Psoas muscle (tissue), 8 donors: ENCODE measurements around the gene SFXN3. TPM values are rescaled to one million over a fixed set of nuclear protein-coding genes. Genes with fewer than 3 reads are reported as not detected.

ENCODE experiments used
- ATAC-seq, 4 donors: fragments of 200-7000 bp; cut with Tn5 transposase; one replicate each; pipeline ENCODE4 v1.9.1; 2020; ENCODE audit warnings: moderate library complexity in 3 of 4, mild to moderate bottlenecking in 2 of 4
- DNase-seq, 2 donors: peaks; one replicate each; pipeline ENCODE4 v3.0.0-alpha.2; 2020
- H3K27ac ChIP-seq: fragments of 200-600 bp; one replicate; pipeline ENCODE4 v1.8.0; 2022
- H3K27me3 ChIP-seq, 3 donors: fragments of 200-600 bp in 1 of 3; one replicate each; pipeline versions ENCODE4 v1.6.1 to v1.8.0; 2013 to 2022; ENCODE audit warnings: low read length in 2 of 3, mild to moderate bottlenecking in 2 of 3, moderate library complexity in 1 of 3; ENCODE audit not compliant: insufficient read depth in 3 of 3
- H3K36me3 ChIP-seq, 2 donors: fragments of 200-600 bp in 1 of 2; one replicate each; pipeline versions ENCODE4 v1.6.1 to v1.8.0; 2013 to 2022; ENCODE audit warnings: low read depth in 1 of 2, mild to moderate bottlenecking in 1 of 2, moderate library complexity in 1 of 2; ENCODE audit not compliant: insufficient read depth in 1 of 2
- H3K4me1 ChIP-seq: fragments of 200-600 bp; one replicate; pipeline ENCODE4 v1.8.0; 2022
- H3K4me3 ChIP-seq: fragments of 200-600 bp; one replicate; pipeline ENCODE4 v1.8.0; 2022; ENCODE audit warnings: mild to moderate bottlenecking
- H3K9me3 ChIP-seq: fragments of 200-600 bp; one replicate; pipeline ENCODE4 v1.8.0; 2022
- CTCF ChIP-seq: fragments of 200-600 bp; IDR thresholded peaks from one replicate; pipeline ENCODE4 v1.8.0; 2022; ENCODE audit warnings: antibody characterized with exemption
- WGBS, 3 donors: extraction: QIAGEN DNeasy Blood & Tissue Kit; methylation state at CpG; one replicate each; pipeline versions ENCODE4 v1.1.6 to v1.1.7; 2013; 5-methylcytosine and 5-hydroxymethylcytosine counted together
- intact Hi-C, 2 donors: fragments of 100-400 bp; cut with DNase I; formaldehyde crosslinking; loops; one replicate each; pipeline versions ENCODE4 v1.11.0 to v1.14.2; 2022
- polyA plus RNA-seq, 3 donors: library from polyadenylated mRNA; stranded (reverse); fragments of 200-250 nt; gene quantifications; one replicate each; pipeline ENCODE4 v1.2.3, GENCODE V29; 2013
- total RNA-seq, 4 donors: library from RNA; stranded (reverse); fragmentation: NEBNext Ultra II Directional in 2 of 4; extraction: Animal tissue kit (Norgen Biotek cat#: 25700) in 2 of 4; gene quantifications; one replicate each; pipeline versions ENCODE4 v1.2.1 to v1.2.4, GENCODE V29; 2021 to 2023
- donor health status: healthy with polysubstance abuse.
- donor health status: DM: no; HTN: no; CAD: no; lungs with moderate emphysema.
- donor health status: Bipolar disorder and iron deficiency.
- donor health status: healthy.
- donor health status: DM: yes; HTN: yes; CAD: no.
- donor health status: DM: no; HTN: no; CAD: no.
- donor health status: DM: no; HTN: no; CAD: no.
- donor health status: DM: yes; HTN: yes; CAD: no.

Gene SFXN3
- total and polyA plus RNA-seq, 7 donors, result 3.2 to 7.0 (median 4.9) TPM

DNA sequence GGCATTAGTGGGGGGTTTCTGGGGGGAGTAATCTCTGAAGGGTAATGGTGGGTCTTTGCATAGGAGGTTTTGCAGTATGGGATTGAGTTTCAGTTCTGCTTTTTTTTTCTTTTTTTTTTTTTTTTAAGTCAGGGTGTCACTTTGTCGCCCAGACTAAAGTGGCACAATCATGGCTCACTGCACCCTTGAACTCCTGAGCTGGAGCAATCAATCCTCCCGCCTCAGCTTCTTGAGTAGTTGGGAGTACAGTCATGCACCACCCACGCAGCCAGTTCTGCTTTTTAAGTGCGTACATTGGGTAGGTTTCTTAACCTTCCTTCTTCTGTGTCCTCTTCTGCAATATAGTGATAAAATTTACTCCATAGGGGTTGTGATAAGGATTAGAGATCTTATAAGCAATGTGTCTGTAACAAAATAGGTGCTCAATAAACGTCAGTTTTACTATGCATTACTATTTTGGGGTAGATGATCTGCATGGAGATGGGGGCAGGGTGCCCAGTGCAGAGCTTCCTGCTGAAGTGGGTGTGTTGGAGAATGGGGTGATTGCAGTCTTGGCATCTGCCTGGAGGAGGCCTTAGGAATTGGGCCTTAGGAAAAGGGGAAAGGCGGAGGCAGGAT lies 40.3 kb downstream of the SFXN3 start:
- WGBS, 3 donors, result 76 to 81% (median 79%) methylated on average over 6 of the region's 6 CpGs
- no peak for DNase-seq

GRCh38 chr10:101071885-101072433 lies 40.9 kb downstream of the SFXN3 start:
- DNase-seq, result no peak
- Histone ChIP-seq H3K27ac (no peak overlapping the region), H3K27me3 (peaks cover 0 to 61% (median 9%) of the 10 kb centered on the region in 3 donors), H3K4me1 (peaks cover 6% of the 10 kb centered on the region), H3K36me3 (no peaks in the 10 kb centered on the region), H3K4me3 (no peak overlapping the region), H3K9me3 (no peaks in the 10 kb centered on the region)
- ATAC-seq, result no peak
- intact Hi-C loops, result loop anchor here in 1 of 2 donors (5.0 kb wide), 1 partner anchor 35 kb away; no protein-coding TSS in a partner anchor
- WGBS, 3 donors, result 53 to 60% (median 58%) methylated on average over 7 of the region's 7 CpGs
- TF ChIP-seq CTCF, result no peak

More for the DNA sequence above, 40.3 kb downstream of the SFXN3 start:
- peaks cover 0 to 61% (median 9%) of the 10 kb centered on the region in 3 donors for H3K27me3 ChIP-seq
- intact Hi-C loops, result loop anchor here in 1 of 2 donors (5.0 kb wide), 1 partner anchor 34 kb away; no protein-coding TSS in a partner anchor
- no peak overlapping the region for H3K4me3 ChIP-seq
- TF ChIP-seq CTCF, result no peak
- no peaks in the 10 kb centered on the region for H3K36me3 ChIP-seq
- peaks cover 11% of the 10 kb centered on the region for H3K4me1 ChIP-seq
- H3K27ac ChIP-seq, result no peak overlapping the region
- no peak for ATAC-seq
- H3K9me3 ChIP-seq, result no peaks in the 10 kb centered on the region

- ATAC-seq (no peak), DNase-seq (no peak)
- intact Hi-C loops, result loop anchor here in 1 of 2 donors (5.0 kb wide), 1 partner anchor 36 kb away; no protein-coding TSS in a partner anchor
- H3K4me3 ChIP-seq, result no peak overlapping the region
- 59 to 66% (median 60%) methylated on average over 9 of the region's 9 CpGs for WGBS, 3 donors
- H3K27ac ChIP-seq, result no peak overlapping the region
- no peaks in the 10 kb centered on the region for H3K4me1 ChIP-seq
- no peaks in the 10 kb centered on the region for H3K9me3 ChIP-seq
- no peaks in the 10 kb centered on the region for H3K36me3 ChIP-seq
- peaks cover 0 to 61% (median 9%) of the 10 kb centered on the region in 3 donors for H3K27me3 ChIP-seq
- TF ChIP-seq CTCF, result no peak
These were observed 41.9 kb downstream of the SFXN3 start for GRCh38 chr10:101072923-101073322.

- no peak for ATAC-seq
- Histone ChIP-seq H3K4me3 (no peak overlapping the region), H3K27me3 (peaks cover 0 to 65% (median 9%) of the 10 kb centered on the region in 3 donors), H3K27ac (no peak overlapping the region), H3K9me3 (no peaks in the 10 kb centered on the region), H3K4me1 (no peaks in the 10 kb centered on the region), H3K36me3 (no peaks in the 10 kb centered on the region)
- DNase-seq, result no peak
- 8 to 21% (median 14%) methylated on average over 13 of the region's 13 CpGs for WGBS, 3 donors
- no peak for TF ChIP-seq CTCF
- intact Hi-C loops, result loop anchor here in 1 of 2 donors (5.0 kb wide), 1 partner anchor 36 kb away; no protein-coding TSS in a partner anchor
These were observed 42.6 kb downstream of the SFXN3 start for GRCh38 chr10:101073631-101074030.
